MCF 10A (cell line): ENCODE data around the gene PDCD5. TPM values are rescaled to one million over a fixed set of nuclear protein-coding genes. Genes with fewer than 3 reads are reported as not detected.

ENCODE experiments used
- BruUV-seq: library from RNA; stranded (reverse); fragments of 400-500 nt; replicated peaks from 2 replicates; lab custom pipeline; 2021; lab: Mats Ljungman, UMichigan
- CTCF ChIA-PET: fragments of 300-600 bp; sonication (Branson Sonifier 250); formaldehyde crosslinking; extraction: SDS; loops from one replicate; lab custom pipeline; 2021; ENCODE audit warnings: antibody characterized with exemption, inconsistent platforms; lab: Yijun Ruan, JAX
- POLR2A ChIA-PET: fragments of 300-600, 350-650 bp; sonication (Branson Sonifier 250); formaldehyde crosslinking; extraction: SDS; loops from one replicate; lab custom pipeline; 2020; ENCODE audit warnings: antibody characterized with exemption, inconsistent platforms; lab: Yijun Ruan, JAX
- DNase-seq: peaks from one replicate; pipeline ENCODE4 v3.0.0-alpha.2; 2018; ENCODE audit not compliant: unreplicated experiment
- H3K27ac Mint-ChIP-seq: one replicate; pipeline ENCODE4 v1.8.0; 2022; ENCODE audit warnings: mild to moderate bottlenecking, low read depth, mixed read lengths; ENCODE audit not compliant: unreplicated experiment
- H3K27me3 Mint-ChIP-seq: one replicate; pipeline ENCODE4 v1.8.0; 2022; ENCODE audit warnings: mixed read lengths; ENCODE audit not compliant: insufficient read depth, unreplicated experiment
- H3K36me3 Mint-ChIP-seq: one replicate; pipeline ENCODE4 v1.8.0; 2022; ENCODE audit warnings: mild to moderate bottlenecking, moderate library complexity, mixed read lengths; ENCODE audit not compliant: insufficient read depth, unreplicated experiment
- H3K4me1 Mint-ChIP-seq: one replicate; pipeline ENCODE4 v1.8.0; 2022; ENCODE audit warnings: mixed read lengths; ENCODE audit not compliant: insufficient read depth, unreplicated experiment
- H3K4me3 Mint-ChIP-seq: one replicate; pipeline ENCODE4 v1.8.0; 2022; ENCODE audit warnings: mild to moderate bottlenecking, moderate library complexity, mixed read lengths; ENCODE audit not compliant: unreplicated experiment
- H3K9me3 Mint-ChIP-seq: one replicate; pipeline ENCODE4 v1.8.0; 2022; ENCODE audit warnings: mixed read lengths; ENCODE audit not compliant: unreplicated experiment
- CTCF ChIP-seq: fragments of 200-600 bp; IDR thresholded peaks from one replicate; pipeline ENCODE4 v1.8.0; 2022; ENCODE audit warnings: antibody characterized with exemption, mild to moderate bottlenecking; ENCODE audit not compliant: unreplicated experiment
- intact Hi-C: fragments of 100-400 bp; cut with micrococcal nuclease; formaldehyde crosslinking; loops from 2 replicates; pipeline ENCODE4 v1.14.1; 2022
- total RNA-seq: library from RNA; stranded (reverse); gene quantifications from 2 replicates; pipeline ENCODE4 v1.2.3, GENCODE V29; 2022

PDCD5 gene
- total RNA-seq, 1 experiment from 2014 or later = 261 TPM

- intact Hi-C loops = no loop called here
- Mint-ChIP-seq H3K4me1 (peaks cover 5% of the 10 kb centered on the region), H3K27ac (no peak overlapping the region), H3K4me3 (no peak overlapping the region), H3K36me3 (peaks cover 75% of the 10 kb centered on the region), H3K9me3 (no peaks in the 10 kb centered on the region), H3K27me3 (no peaks in the 10 kb centered on the region)
- POLR2A ChIA-PET = no interaction called here
- peak; percentile 3 for DNase-seq
- no TSS peak for BruUV-seq
- CTCF ChIA-PET = no interaction called here
- TF ChIP-seq CTCF = no peak
Observed at GRCh38 chr19:32624410-32624809, 43.4 kb downstream of the PDCD5 start.

- Mint-ChIP-seq H3K9me3 (no peaks in the 10 kb centered on the region), H3K27me3 (no peaks in the 10 kb centered on the region), H3K36me3 (peaks cover 67% of the 10 kb centered on the region), H3K4me3 (no peak overlapping the region), H3K27ac (no peak overlapping the region), H3K4me1 (no peaks in the 10 kb centered on the region)
- no peak for DNase-seq
- intact Hi-C loops = no loop called here
- no TSS peak for BruUV-seq
- TF ChIP-seq CTCF = no peak
- POLR2A ChIA-PET = no interaction called here
- CTCF ChIA-PET = no interaction called here
Observed at GRCh38 chr19:32626969-32627368, 46.0 kb downstream of the PDCD5 start.

- CTCF ChIA-PET = no interaction called here
- intact Hi-C loops = no loop called here
Observed at GRCh38 chr19:32627714-32628270, 46.8 kb downstream of the PDCD5 start.

GRCh38 chr19:32630338-32630737 lies 49.3 kb downstream of the PDCD5 start:
- no peak for DNase-seq
- no peaks in the 10 kb centered on the region for H3K9me3 Mint-ChIP-seq

More at GRCh38 chr19:32627714-32628270, 46.8 kb downstream of the PDCD5 start:
- Mint-ChIP-seq H3K27me3 (no peaks in the 10 kb centered on the region), H3K4me3 (no peak overlapping the region), H3K36me3 (peaks cover 67% of the 10 kb centered on the region), H3K4me1 (no peaks in the 10 kb centered on the region), H3K9me3 (no peaks in the 10 kb centered on the region), H3K27ac (no peak overlapping the region)
- POLR2A ChIA-PET = no interaction called here
- no peak for TF ChIP-seq CTCF
- no peak for DNase-seq
- no TSS peak for BruUV-seq

More at GRCh38 chr19:32630338-32630737, 49.3 kb downstream of the PDCD5 start:
- no peak overlapping the region for H3K4me3 Mint-ChIP-seq
- peaks cover 66% of the 10 kb centered on the region for H3K36me3 Mint-ChIP-seq
- ChIA-PET CTCF (interaction anchor here (0.6 to 0.8 kb wide), 2 partner anchors 34 to 144 kb away, joined by 3 read pairs; no protein-coding TSS in a partner anchor), POLR2A (interaction anchor here (0.6 kb wide), 2 partner anchors 15 to 140 kb away, joined by 3 read pairs; no protein-coding TSS in a partner anchor)
- H3K27me3 Mint-ChIP-seq = no peaks in the 10 kb centered on the region
- H3K4me1 Mint-ChIP-seq = no peaks in the 10 kb centered on the region
- H3K27ac Mint-ChIP-seq = no peak overlapping the region
- no TSS peak for BruUV-seq
- no peak for TF ChIP-seq CTCF
- intact Hi-C loops = no loop called here
